ENCODE measurements around the gene EXD1.

- TF ChIP-seq CTCF (IDR thresholded peaks at IDR 0.05) = no peak
- no peak for TF ChIP-seq EP300 (IDR thresholded peaks at IDR 0.05)
These were observed 25.2 kb downstream of the EXD1 start for GRCh38 chr15:41205315-41205714.
